NCI-H82 treated with DMSO at 0.1 percent for 48 hours (cell line): ENCODE data around the gene PITHD1.
"Not testable (repeated sequence)": the region's sequence is repeated elsewhere in the genome, so short reads cannot be mapped to it uniquely, and the experiment has no call there.

ENCODE experiments used
- DNase-seq: peaks from one replicate; lab custom pipeline; 2025; ENCODE audit not compliant: unreplicated experiment; lab: John Stamatoyannopoulos, UW

PITHD1 gene

DNA sequence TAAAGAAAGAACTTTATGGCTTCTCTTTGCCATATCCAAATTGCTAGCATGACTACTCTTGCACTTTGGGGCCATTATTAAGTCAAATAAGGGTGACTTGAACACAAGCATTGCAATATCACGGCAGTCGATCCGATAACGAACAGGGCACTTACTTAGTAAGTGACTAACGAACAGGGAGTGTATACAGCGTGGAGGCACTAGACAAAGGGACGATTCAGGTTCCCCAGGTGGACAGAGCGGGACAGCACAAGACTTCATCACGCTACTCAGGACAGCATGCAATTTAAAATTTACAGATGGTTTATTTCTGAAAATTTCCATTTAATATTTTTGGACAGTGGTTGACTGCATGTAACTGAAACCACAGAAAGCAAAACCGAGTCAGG, 5.4 kb upstream of the PITHD1 start:
- no peak for DNase-seq

DNA sequence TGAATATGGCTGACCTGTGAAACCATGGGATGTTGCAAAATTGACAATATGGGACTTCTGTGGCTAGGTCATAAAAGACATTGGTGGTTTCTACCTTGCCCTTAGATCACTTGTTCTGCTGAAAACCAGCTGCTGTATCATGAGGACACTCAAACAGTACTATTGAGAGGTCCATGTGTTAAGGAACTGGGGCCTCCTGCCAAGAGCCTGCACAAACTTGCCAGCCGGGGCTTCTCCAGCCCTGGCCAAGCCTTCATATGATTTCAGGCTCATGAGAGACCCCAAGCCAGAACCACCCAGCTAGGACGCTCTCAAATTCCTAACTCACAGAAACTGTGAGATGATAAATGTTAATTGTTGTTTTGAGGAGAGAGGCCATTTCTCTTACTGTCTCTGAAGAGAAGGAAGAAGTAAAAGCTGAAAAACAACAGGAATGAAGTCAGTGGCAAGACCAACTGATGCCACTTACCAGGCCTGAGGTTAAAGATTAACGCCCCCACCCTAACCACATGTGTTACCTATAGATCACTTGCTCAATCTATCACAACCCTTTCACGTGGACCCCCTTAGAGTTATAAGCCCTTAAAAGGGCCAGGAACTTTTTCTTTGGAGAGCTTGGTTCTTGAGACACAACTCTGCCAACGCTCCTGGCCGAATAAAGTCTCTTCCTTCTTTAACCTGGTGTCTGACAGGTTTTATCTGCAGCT, 3.9 kb upstream of the PITHD1 start:
- DNase-seq, result no peak

DNA sequence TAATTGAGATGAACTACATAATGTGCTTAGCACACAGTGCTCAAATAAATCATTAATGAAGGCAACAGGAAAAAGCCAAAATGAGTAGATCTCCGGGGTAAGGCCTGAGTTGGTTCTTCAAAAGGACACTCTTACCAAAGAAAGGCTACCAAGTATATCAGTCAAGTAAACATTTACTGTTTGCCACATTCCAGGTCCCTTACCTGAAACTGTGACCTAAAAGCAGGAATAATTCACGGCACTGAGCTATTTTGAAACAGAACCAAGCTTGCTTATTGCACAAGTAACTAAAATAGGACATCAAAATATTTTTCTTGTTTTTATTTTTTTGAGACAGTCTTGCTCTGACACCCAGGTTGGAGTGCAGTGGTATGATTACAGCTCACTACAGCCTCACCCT, 2.0 kb upstream of the PITHD1 start:
- no peak for DNase-seq

DNA sequence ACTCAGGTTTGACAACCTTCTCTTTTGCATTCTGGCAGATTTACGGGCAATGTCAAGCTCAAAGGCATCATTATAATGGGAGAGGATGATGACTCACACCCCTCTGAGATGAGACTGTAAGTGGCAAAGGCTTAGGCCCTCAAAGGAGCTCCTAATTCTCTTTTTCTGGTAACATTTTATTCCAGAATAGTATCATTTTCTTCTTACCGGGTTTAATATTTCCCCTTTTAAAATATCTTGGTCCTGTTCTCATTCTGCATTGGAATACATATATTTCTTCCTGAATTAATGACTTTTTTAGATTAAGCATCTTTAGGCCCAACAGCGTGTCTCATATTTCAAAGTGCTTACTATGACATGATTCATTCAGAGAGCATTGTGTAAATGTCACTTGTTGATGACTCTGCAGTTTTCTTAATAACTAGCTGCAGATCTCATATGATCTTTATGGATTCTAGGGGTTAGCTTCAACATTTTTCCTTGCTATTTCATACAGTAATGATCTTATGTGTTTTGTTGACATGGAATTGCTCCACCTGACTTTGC, 1.7 kb downstream of the PITHD1 start:
- DNase-seq, result no peak

DNA sequence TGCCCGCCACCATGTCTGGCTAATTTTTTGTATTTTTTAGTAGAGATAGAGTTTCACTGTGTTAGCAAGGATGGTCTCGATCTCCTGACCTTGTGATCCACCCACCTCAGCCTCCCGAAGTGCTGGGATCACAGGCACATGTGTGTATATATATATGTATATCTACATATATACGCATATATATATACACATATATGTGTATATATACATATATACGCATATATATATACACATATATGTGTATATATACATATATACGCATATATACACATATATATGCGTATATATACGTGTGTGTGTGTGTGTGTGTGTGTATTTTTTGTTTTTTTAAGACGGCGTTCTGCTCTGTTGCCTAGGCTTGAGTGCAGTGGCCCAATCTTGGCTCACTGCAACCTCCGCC, 4.9 kb downstream of the PITHD1 start:
- not testable (repeated sequence) for DNase-seq

DNA sequence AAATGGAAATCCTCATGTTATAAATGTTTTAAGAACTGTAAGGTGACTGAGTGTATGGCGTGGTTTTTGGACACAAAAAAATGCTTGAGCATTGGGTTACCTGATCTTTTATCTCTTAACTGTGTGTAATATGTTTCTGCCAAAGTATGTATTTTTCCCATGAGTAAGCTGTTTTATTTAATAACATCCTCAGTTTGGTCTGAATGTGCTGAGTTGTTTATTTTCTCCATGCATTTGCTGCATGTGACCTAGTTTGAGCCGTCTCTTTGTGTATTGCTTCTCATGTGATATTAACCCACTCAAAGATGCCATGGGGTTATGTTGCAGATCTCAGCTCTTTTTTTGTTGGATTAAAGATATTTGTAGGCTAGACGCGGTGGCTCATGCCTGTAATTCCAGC, 6.6 kb downstream of the PITHD1 start:
- DNase-seq, result no peak

DNA sequence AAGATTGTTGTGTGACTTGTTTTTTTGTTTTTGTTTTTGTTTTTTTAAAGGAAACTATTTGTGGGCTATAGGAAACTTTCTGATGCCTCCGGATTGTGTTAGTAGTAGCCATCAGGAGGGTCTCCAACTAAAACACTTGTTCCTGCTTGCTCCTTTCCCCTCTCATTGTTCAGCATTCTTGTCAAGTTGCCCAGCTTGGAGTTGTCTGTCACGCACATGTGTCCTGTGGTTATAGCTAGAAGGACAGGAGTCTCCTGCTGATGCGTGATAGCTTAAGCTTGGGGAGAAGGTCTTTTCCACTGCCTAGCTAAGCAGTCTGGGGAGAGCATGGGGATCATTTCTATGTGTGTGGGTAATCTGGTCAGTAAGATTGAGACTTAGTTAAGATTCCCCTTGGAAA, 9.5 kb downstream of the PITHD1 start:
- DNase-seq, result no peak

DNA sequence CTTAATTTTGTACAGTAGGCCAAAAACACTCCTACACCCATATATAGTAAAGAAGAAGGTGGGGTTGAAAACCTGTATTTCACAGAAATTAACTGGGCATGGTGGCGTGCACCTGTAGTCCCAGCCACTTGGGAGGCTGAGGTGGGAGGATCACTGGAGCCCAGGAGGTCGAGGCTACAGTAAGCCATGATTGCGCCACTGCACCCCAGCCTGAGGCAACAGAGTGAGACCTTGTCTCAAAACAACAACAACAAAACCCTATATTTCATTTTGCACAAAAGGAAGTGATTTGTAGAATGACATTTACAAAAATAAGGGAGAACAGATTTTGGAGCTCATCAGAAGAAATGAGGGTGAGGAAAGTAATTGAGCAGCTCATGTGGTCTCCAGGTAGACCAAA, 10.5 kb downstream of the PITHD1 start:
- DNase-seq, result no peak

DNA sequence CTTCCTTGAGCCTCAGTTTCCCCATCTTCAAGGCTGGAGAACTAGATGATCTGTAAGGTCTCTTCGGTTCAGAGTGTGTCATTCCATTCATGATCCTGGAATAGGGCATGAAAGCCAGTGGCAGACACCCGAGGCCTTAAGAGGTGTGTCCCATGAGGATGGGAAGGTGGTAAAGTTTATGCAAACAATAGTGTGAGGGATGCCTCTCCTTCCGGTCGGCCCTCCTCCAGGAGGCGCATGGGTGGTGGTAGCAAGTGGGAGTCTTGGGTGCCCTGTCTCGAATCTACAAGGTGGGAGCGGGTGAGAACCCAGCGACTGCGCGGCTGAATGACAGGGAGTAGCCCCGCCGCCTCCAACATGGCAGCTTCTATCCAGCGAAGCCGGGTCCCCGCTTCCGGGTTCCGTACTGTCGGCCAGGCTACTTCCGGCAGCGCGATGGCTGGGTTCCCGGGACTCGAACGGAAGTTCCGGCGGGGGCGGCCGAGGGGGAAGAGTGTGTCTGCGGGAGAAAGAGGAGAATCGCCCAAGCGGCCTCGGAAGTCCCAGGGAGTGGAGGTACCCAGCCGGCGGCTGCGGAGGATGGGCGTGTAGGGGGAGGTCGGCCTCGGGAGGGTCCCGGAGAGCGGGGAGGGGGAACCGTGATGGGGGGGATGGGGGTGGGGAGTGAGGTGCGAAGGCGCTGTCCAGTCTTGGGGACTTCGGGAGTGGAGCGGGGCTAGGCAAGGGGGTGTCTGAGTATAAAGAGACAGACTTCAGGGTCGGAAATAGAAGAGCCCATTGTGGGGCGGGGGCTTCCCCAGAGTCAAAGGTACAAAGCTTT, 12.7 kb downstream of the PITHD1 start, which contains the start of gene LYPLA2:
TSS of gene LYPLA2 (plus strand) at position 450 of the 820 bp plus-strand sequence. CDS start 1,538 bp downstream, outside the sequence.
- DNase-seq, result peak; percentile 54

DNA sequence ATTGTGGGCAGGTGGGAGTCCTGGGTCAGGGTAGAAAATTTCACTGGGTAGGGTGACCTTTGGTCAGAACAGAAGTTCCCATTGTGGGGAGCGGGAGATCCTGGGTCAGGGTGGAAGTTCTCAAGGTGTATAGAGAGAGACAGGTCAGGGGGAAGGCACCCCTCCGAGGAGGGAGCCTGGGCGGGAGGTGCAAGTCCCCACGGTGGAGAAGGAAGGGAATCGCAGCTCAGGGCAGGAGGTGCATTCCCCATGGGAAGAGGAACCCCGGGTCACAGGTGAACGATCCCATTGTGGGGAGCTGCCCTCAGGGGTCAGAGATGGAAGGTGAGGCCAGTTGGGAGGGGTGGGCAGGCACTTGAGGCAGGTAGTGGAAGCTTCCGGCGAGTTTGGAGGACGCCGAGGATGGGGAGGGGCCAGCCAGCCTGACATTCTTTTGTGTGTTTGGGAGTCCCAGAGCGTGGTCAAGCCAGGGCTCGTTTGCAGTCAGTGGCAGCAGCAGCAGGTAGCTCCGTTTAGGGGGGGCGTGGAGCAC, 13.4 kb downstream of the PITHD1 start:
- DNase-seq, result no peak

DNA sequence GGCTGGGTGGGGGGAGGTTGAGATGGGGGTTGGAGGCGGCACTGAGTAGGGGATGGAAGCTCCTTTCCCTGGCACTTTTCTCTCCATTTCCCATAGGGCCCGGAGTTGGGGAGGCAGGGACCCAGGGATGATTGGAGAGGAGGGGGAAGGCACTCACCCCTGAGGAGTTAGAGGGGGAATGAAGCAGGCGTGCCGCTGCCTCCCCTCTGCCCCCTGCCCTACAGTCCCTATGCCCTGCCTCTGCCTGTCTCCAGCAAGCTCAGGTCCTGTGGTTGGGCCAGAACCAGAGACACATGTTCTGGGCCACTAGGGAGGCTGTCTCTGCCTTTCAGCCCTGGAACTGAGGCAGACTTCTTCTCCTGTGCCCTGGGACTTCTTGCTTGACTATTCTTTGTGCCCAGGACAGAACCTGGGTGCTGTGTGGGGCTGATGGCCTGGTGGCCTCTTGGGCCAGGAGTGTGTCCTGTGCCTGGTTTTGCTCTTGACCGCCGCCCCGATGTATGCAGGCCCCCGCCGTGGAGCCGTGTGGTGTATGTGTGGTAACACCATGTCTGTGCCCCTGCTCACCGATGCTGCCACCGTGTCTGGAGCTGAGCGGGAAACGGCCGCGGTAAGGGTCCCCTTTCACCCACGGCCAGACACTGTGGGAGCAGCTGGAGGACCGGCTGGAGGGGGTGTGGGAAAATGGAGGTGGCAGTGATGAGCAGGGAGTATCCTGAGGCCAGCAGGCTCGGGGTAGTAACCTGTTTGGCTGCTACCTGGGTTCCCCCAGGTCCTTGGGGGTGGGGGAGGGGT, 14.1 kb downstream of the PITHD1 start:
- DNase-seq, result no peak

DNA sequence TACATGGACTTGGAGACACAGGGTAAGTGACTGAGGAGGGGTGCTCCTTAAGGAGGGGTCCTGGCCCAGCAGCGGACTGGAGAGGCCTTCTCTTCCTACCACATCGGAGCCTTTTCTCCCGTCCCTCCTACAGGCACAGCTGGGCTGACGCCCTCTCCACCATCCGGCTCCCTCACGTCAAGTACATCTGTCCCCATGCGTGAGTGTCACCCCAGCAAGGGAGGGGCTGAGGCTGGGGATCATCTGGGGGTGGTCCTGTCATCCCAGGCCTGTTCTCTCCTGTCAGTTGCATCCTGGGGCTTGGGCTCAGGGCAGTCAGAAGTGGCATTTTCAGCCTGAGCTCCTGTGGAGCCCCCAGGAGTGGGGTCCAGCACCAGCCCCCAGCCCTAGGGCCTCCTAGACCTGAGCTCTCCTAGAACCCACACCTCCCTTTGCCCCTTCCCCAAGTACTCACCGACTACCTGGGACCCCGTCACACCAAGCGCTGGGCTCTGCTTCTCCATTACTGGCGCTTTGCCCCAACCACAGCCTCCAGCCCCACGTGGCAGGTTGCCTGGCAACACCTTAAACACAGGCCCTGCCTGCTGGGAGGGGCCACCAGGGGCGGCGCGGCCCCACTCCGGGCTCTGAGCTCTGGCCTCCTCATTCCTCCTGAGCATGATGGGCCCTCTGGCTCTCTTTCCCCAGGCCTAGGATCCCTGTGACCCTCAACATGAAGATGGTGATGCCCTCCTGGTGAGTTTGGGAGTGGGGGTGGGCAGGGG, 15.0 kb downstream of the PITHD1 start:
- DNase-seq, result no peak

DNA sequence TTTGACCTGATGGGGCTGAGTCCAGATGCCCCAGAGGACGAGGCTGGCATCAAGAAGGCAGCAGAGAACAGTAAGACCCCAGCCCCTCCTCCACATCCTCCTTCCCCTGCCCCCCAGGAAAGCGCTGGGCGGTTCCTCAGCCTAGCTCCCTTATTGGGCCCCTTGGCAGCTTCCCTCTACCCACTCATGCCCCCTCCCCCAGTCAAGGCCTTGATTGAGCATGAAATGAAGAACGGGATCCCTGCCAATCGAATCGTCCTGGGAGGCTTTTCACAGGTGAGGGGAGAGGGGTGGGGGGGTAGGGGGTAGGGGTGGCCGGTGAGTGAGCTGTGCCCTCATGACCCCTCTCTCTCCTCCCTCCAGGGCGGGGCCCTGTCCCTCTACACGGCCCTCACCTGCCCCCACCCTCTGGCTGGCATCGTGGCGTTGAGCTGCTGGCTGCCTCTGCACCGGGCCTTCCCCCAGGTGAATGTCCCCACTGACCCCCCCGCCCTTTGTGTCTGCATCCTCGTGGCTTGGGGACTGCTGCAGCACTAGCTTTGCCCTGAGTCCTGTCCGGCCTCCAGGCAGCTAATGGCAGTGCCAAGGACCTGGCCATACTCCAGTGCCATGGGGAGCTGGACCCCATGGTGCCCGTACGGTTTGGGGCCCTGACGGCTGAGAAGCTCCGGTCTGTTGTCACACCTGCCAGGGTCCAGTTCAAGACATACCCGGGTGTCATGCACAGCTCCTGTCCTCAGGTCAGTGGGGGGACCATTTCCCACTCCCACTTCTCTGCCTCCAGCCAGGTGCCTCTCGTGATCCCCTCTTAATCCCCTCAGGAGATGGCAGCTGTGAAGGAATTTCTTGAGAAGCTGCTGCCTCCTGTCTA, 15.9 kb downstream of the PITHD1 start:
- DNase-seq, result no peak

DNA sequence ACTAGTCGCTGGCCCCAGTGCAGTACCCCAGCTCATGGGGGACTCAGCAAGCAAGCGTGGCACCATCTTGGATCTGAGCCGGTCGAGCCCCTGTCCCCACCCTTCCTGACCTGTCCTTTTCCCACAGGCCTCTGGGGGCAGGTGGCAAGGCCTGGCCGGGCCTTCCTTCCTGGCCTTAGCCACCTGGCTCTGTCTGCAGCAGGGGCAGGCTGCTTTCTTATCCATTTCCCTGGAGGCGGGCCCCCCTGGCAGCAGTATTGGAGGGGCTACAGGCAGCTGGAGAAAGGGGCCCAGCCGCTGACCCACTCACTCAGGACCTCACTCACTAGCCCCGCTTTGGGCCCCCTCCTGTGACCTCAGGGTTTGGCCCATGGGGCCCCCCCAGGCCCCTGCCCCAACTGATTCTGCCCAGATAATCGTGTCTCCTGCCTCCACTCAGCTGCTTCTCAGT, 16.5 kb downstream of the PITHD1 start:
- not testable (repeated sequence) for DNase-seq

DNA sequence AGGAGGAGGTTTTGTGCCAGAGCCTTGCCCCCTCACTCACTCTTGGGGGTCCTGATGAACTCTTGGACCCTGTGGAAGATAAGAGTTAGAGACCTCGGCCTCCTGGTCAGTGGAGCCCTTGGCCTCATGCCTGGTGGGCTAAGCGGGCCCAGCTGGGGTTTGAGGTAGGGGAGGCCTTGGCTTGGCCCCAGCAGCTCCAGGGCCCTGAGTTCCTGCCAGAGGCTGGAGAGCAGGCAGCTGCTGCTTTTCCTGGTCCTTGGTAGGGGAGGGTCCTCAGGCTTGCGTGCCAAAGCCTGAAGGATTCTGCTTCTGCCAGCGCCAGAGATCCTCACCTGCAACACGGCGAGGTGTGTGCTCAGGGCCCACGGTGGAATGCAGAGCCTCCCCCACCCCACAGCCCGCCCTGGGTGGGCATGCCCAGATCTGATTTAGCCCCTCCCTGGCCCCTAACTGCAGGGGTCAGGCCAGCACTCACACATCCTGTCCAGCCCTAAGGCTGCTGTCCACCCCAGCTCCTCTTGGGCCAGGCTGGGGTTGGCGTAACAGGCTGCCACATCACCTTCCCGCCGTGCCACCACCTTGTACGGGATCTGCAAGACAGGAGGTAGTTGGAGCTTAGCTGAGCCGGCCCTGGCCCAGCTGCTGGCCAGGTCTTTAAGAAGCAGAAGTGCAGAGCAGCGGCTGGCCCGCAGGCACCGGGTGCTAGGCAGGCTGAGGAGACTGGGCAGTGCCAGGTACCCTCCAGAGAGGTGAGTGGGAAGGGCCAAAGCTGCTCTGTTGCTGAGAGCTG, 17.7 kb downstream of the PITHD1 start:
- DNase-seq, result no peak

DNA sequence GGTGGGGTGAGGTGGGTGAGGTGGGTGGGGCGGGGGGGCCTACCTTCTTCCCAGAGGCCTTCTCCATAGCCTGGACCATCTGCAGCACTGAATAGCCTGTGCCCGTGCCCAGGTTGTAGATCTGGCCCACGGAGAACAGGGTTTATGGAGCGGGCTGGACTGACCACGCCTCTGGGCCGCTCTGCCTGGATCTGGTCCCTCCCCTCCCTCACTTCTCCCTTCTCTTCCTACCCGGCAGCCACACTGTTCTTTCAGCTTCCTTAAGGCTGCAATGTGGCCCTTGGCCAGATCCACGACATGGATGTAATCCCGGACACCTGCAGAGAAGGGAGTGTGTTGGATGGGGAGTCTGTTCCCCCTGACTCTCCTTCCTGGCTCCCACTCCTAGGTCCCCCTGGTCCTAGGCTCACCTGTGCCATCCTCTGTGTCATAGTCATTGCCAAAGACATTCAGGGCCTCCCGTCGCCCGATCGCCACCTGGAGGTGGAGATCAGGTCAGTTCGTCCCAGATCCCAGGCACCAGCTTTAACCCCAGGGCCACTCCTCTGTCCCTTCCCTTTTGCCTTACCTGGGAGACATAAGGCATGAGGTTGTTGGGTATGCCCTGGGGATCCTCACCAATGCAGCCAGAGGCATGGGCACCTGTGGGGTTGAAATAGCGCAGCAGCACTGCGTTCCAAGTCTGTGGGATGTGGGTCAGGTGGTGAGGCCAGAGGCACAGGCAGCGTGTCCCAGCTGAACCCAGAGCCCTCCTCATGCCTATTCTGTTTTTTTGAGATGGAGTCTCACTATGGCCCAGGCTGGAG, 18.5 kb downstream of the PITHD1 start:
- DNase-seq, result no peak
